ENCODE measurements around the gene SPP2.

Gene SPP2

GRCh38 chr2:234098681-234099080 lies 48.2 kb downstream of the SPP2 start:
- peak; percentile 33 for DNase-seq

GRCh38 chr2:234099266-234099665 lies 48.8 kb downstream of the SPP2 start:
- no peak for DNase-seq

GRCh38 chr2:234100686-234101085 lies 50.2 kb downstream of the SPP2 start:
- no peak for DNase-seq

GRCh38 chr2:234102112-234102511 lies 51.6 kb downstream of the SPP2 start:
- peak; percentile 28 for DNase-seq

- DNase-seq: no peak
Observed at GRCh38 chr2:234107861-234108260, 57.4 kb downstream of the SPP2 start.

- no peak for DNase-seq
Observed at GRCh38 chr2:234109321-234109720, 58.8 kb downstream of the SPP2 start.

- DNase-seq: no peak
Observed at GRCh38 chr2:234110219-234110618, 59.7 kb downstream of the SPP2 start.

- no peak for DNase-seq
Observed at GRCh38 chr2:234111523-234111922, 61.0 kb downstream of the SPP2 start.

- no peak for DNase-seq
Observed at GRCh38 chr2:234116010-234116409, 65.5 kb downstream of the SPP2 start.

GRCh38 chr2:234121999-234122398 lies 71.5 kb downstream of the SPP2 start:
- DNase-seq: no peak

GRCh38 chr2:234125451-234126145 lies 75.1 kb downstream of the SPP2 start:
- DNase-seq: no peak

- no peak for DNase-seq
Observed at GRCh38 chr2:234126146-234126470, 75.6 kb downstream of the SPP2 start.

Measured in NCI-H69 (cell line).